ENCODE data around the gene TRIP13.
"Not testable (repeated sequence)": the region's sequence is repeated elsewhere in the genome, so short reads cannot be mapped to it uniquely, and the experiment has no call there.

TRIP13 gene

GRCh38 chr5:939368-939767, 46.7 kb downstream of the TRIP13 start:
- no peak for DNase-seq

GRCh38 chr5:940741-941140, 48.1 kb downstream of the TRIP13 start:
- DNase-seq, result not testable (repeated sequence)

GRCh38 chr5:943201-943917, 50.7 kb downstream of the TRIP13 start:
- DNase-seq, result no peak

GRCh38 chr5:943918-944620, 51.4 kb downstream of the TRIP13 start:
- DNase-seq, result no peak

DNA sequence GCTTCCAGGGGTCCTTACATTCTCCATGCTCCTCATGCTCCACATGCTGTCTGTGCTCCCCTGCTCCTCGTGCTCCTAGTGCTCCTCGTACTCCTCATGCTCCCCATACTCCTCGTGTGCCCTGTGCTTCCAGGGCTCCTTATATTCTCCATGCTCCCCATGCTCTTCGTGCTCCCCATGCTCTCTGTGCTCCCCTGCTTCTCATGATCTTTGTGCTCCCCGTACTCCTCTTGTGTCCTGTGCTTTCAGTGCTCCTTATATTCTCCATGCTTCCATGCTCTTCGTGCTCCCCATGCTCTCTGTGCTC, 51.9 kb downstream of the TRIP13 start:
- DNase-seq, result no peak

- no peak for DNase-seq
Observed at GRCh38 chr5:944992-945685, 52.5 kb downstream of the TRIP13 start.

DNA sequence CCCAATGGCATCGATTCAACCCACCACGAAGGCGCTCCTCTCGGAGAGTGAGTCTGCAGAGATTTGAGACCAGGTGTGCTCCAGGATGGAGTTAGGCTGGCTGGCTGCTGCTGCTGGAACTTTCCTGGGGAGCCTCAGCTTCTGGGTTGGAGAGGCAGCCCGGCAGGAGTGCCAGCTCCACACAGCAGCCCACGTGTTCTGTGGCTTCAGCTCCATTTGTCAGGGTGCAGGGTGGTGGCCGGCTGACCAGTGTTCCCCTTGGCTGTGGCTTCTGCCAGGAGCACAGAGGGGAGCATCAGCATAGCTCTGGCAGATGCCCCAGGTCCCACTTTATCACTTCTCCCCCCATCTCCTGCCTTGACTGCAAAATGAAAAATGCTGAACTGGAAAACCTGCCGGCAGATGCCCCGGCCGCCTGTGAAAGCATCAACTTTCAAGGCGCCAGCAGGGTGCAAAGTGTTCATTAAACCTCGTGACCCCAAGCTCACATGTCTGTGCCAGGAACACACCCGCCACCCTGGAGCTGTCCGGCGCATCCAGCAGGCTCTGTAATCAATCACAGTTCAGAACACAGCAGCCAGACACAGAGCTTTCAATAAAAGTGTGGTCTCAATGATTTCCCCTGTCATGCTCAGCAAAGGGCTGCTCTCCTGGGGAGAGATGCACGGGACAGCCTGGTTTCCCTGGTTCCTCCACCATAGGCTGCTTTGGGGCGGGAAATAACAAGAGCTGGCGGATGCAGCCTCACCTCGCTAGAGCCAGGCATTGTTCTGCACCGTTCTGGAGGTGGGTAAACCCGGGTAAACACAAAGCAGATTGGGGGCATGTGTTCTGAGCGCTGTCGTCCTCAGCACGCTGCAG, 53.2 kb downstream of the TRIP13 start:
- DNase-seq, result no peak

DNA sequence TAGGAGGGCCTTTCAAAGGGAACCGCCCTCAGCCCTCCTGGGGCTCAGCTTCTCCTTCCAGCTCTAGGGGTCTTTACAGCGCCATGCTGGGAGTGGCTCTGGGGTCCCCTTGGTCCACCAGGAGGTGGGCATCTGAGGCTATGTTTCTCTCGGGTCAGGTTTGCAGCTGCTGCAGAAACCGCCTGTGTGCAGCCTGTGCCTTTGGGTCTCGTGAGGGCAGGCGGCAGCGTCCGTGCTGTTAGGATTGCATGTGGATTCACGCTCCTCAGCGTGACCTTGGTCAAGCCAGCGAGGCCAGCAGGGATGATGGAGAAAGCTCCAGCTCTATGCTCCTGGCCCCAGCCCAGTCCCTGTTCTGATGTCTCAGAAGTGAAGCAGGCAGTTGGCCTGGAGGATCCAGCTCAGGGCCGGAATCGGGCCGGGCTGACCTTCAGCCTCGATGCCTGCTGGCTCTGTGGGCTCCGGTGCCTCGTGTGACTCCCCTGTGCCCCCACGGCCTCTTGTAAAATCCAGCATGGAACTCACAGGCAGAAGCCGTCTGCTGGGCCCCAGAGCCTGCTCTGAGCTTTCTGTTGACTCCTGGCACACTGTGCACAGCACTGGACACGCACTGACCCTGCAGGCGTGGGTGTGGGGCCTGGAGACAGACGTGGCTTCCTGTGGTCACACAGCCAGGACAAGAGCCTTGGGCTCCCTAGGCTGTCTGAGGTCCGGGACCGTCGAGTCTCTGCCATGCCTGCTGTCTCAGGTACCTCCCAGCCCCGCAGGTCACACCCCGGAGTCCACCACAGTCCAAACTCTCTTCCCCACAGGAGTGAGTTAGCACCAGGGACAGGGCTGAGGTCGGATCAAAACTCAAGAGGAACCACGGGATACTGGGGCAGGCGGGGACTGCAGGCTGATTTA, 54.3 kb downstream of the TRIP13 start:
- no peak for DNase-seq

- DNase-seq, result no peak
Observed at GRCh38 chr5:947626-948471, 55.2 kb downstream of the TRIP13 start.

GRCh38 chr5:948472-949274, 56.0 kb downstream of the TRIP13 start:
- DNase-seq, result no peak

DNA sequence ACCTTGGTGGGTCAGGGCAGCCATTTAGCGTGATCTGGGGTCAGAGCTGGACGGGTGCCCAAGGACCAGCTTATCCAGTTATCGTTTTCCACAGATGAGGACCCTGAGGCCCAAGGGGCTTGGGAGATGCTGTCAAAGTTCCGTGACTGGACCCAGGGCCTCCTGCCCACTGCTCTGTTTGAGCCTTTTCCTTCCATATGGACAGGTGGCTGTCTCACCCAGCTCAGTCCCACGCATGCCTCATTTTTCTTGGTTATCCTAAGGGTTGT, 56.5 kb downstream of the TRIP13 start:
- no peak for DNase-seq

DNA sequence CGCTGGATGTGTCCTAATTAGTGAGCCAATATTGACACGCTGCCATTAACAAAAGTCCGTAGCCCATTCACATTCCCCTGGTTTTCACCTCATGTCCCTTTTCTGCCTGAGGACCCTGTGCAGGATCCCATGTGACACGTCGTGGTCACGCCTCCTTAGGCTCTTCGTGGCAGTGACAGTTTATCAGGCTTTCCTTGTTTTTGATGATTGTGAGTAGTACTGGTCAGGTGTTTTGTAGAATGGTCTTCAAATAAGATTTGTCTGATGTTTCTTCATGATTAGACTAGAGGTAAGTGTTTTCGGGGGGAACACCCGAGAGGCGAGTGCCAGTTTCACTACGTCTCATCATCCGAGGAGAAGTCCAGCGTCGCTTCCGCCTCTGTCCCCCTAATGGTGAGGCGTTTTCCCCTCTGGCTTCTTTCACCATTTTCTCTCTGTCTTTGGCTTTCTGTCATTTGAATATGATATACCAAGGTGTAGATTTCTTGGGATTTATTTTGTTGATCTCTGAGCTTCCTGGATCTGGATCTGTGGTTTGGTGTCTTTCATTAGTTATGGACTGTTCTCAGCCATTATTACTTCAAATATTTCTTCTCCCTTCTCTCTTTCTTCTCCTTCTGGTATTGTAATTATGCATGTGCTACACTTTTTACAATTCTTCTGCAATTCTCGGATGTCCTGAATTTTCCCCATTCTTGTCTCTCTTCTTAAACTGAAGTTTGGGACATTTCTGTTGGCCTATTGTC, 57.3 kb downstream of the TRIP13 start:
- no peak for DNase-seq

GRCh38 chr5:951940-952596, 59.4 kb downstream of the TRIP13 start:
- no peak for DNase-seq

DNA sequence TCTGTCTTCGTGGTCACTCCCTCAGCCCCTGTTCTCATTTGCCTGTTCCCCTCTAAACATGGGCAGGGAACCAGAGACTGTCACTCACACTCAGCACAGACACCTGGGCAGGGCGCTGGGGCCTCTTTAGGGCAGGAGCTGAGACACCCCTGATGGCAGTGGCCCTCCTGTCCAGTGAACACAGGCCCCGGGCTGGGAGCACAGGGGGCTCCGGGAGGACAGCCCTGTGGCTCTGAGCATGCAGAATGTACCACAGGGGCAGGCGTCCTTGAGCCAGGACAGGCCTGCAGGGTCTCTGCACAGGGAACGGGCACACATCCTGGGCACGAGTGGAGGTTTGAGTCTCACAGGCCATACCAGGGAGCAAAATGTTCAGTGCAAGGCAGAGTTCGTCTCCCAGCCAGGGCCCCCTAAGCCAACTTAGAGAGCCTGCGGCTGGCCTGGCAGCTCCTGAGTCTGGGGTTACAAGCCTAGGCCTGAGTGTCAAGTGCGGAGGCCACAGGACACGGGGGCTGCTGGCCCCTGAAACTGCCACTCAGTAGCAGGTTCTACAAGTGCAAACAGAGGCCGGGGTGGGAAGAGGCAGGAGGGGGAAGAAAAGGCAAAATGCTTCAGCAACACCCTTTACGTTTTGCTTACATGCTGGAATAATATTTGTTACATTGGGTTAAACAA, 60.0 kb downstream of the TRIP13 start:
- DNase-seq, result no peak

DNA sequence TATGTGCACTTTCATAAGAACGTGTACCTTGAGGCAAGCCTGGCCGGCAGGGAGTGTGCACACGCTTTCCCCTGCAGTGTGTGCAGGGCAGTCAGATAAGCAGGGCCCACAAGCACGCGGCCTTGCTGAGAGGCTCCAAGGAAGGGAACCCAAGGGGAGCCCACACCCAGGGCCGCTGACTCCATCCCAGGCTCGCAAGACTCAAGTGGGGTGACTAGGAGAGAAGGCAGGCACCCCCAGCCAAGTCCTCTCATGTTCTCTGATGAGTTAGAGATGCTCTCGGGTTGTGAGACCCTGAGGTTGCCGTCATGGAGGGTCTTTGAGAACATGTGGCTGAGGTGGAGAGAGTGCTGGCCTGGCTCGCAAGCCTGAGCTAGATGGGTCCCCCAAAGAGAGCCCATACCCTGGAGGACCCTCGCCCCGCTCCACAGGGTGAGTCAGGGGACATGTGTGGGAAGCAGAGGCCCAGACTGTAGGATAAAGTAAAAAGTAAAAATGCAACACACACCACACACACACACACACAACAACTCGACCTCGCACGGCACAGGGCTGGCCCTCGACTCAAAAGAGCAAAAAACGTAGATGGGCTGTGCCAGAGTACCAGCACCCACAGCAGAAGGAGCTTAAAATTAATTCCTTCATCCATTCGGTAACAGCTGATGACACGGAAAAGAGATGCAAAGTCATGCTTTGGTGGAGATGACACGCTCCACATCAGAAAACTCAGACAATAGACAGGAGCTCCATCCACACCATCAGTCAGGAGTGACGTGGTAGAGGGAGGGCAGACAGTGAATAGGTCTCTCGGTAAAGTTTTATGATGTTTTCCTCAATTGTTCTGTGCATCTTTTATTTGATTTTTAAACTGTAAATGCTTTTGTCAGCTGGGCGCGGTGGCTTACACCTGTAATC, 61.1 kb downstream of the TRIP13 start:
- DNase-seq, result no peak

GRCh38 chr5:955886-956761, 63.4 kb downstream of the TRIP13 start:
- no peak for DNase-seq

Measured in activated effector memory CD4-positive, alpha-beta T cell treated with Interleukin-2 at 50 U/mL for 16 hours (primary cell).